NCI-H524 treated with DMSO at 0.1 percent for 48 hours (cell line): ENCODE data around the gene NOS1AP.

Experiments used
- DNase-seq: peaks from one replicate; lab custom pipeline; 2025; lab: John Stamatoyannopoulos, UW

Gene NOS1AP

DNA sequence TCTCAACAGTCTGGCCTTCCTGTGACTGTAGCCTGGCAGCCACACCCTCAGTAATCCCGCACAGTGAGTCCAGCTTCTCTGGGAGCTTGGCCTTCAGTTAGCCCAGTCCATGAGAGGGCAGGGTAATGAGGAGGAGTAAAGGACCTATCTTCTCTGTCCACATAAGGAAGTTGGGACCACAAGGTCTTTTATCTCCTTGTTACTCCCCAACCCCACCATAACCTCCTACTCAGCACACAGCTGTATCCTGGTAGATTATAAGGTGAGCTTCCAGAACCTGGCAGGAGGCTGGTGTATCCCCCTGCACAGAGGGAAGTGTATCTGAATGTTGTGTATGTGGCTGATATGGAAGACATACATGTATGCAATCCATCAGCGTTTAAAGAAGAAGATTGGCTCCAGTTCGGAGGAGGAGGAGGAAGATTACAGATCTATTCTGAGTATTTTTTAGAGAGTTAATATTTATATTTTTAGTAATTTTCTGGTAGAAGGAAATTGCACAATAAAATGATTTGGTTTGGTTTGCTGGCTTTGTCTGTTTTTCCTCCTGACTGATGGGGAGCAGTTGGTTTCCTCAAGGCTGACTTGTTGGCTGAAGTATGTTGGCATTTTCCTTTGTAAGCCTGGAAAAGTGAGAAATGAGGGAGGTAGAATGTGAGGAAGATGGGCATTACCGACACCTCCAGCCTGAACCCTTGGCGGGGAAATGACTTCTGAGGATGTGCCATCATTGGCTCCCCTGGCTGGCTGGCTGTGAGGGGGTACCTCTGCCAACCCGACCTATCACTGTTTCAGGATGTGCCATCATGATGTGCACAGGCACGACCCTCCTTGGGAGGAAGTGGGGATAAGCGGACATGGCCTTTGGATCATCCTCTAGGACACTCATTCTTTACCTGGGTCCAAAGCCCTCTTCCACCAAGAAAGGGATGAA lies 317.1 kb downstream of the NOS1AP start:
- DNase-seq, result no peak

- DNase-seq, result no peak
Observed at GRCh38 chr1:162387226-162388082, 318.0 kb downstream of the NOS1AP start.

DNA sequence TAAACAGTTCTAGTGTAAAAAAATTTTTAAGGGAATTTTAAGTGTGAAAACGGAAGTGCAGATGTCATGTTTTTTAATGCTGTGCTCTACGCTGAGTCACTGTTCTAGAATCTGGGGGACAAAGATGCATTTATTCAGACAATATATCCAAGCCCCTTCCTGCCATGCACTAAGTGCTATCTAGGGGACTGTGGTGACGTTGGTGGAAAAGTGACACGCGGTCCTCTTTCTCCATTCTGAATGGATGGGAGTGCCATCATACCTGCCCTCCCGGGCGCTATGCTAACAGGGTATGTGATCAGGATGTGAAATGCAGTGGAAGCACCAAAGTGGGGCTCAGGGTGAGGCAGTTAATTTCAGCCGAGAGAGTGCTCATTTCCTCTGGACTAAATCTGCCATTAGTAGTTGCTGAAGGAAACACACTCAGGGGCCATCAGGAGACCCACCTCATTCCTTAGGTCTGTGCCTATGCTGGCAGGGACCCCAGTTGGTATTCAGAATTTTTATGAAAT lies 318.6 kb downstream of the NOS1AP start:
- no peak for DNase-seq

GRCh38 chr1:162388615-162389014 lies 319.1 kb downstream of the NOS1AP start:
- no peak for DNase-seq

GRCh38 chr1:162389021-162389818 lies 319.7 kb downstream of the NOS1AP start:
- DNase-seq, result peak; percentile 22

GRCh38 chr1:162389971-162390370 lies 320.5 kb downstream of the NOS1AP start:
- no peak for DNase-seq

GRCh38 chr1:162390396-162391185 lies 321.1 kb downstream of the NOS1AP start:
- DNase-seq, result no peak

GRCh38 chr1:162391790-162392563 lies 322.5 kb downstream of the NOS1AP start:
- peak; percentile 66 for DNase-seq

GRCh38 chr1:162396201-162396906 lies 326.9 kb downstream of the NOS1AP start:
- DNase-seq, result no peak

DNA sequence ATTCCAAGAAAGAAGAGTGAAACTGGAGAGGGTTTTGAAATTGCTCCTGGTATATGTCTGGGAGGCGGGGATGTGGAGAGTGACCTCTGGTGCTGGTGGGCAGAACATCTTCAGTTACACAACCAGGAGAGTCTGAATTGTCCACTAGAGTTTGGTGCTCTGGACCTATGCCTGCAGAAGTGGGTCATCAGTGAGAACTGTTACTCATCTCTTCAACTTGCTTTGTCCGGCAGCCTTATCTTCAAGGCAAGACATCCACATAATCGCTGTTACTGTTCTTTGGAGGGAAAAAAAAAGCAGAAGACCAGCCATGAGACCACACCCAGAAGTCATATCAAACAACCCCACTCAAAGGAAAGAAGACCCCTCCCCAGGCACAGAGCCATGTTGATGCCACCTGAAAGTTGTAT lies 327.6 kb downstream of the NOS1AP start:
- no peak for DNase-seq

DNA sequence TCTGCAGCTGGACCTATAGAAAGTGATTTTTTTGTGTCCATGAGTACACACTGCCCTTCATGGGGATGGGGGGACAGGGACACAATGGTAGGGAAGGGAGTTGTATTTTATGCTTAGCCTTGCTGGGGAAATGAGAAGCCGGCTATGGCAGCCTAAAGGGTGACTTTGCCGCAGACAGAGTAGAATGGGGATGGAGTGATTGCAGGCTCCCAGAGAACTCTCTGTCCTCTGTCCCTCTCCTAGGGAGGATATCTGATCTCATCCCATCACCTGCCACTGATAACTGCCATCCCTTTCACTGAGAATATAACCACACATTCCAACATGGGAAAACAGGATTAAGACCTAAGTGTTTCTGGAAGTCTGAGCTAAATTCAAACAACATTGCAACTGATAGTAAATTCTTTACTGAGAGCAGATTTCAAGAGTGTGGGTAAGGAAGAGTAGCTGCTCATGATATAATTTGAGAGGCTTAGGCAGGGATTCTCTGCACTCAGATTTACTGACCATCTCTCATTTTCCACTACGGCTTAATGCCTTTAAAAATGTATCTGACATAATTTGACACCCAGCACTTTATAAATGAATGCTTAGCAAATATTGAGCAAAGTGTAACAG lies 328.6 kb downstream of the NOS1AP start:
- no peak for DNase-seq

DNA sequence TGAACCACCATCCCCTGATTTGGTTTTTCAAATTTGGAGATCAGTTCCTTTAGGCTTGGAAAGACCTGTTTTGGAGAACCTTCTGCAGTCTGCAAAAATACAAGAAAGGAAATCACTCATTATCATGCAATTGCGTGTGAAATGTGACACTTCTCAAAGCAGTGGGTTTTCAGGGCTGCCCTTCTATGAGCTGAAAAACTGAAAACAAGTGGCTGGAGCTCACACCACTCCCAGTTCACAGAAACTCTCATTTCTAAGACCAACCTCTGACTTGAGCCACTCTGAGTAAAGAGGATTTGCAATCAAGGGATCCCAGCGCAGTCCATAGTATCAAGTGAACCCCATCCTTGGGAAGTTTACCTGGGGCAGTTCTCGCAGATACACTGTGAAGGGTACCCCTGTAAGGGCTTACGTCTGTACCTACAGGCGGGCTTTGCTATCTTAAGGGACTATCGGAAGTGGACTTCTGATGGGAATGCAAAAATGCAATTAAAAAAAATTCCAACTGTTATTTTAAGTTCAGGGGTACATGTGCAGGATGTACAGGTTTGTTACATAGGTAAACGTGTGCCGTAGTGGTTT lies 329.6 kb downstream of the NOS1AP start:
- no peak for DNase-seq

GRCh38 chr1:162400790-162401355 lies 331.4 kb downstream of the NOS1AP start:
- no peak for DNase-seq

DNA sequence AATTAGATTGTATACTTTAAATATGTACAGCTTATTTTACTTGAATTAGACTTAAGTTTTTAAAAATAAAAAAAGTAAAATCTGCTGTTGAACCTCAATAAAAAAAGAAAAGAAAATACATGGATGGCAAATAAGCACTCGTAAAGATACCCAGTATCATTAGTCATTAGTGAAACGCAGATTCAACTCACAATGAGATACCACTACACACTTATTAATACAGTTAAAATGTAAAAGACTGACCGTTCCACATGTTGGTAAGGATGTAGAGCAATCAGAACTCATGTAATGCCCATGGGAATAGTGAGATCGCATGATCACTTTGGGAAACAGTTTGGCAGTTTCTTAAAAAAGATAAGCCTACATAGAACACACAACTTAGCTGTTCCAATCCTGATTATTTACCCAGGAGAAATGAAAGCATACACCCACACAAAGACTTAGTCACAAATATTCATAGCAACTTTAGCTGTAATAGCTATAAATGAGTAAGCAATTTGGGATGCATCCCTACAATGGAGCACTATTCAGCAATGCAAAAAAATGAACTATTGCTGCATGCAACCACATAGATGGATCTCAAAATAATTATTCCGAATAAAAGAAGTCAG lies 335.2 kb downstream of the NOS1AP start:
- no peak for DNase-seq

DNA sequence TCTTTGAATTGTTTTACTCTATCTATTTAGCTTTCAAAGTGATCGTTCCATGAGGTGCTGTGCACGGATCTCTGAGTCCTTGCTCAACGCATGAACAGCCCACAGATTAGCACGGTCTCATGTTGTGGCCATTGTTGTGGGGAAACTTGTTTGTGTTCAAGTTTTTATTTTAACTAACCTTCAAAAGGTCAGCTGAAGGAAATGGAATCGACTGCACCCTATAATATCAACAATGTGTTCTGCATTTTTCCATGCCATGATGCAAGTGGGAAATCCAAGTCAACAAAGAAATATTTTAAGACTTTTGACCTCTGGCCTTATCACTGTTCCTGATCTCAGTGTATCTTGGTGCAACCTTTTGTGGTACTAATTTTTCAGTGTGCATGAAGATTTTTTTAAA lies 336.3 kb downstream of the NOS1AP start:
- no peak for DNase-seq

GRCh38 chr1:162406811-162407210 lies 337.3 kb downstream of the NOS1AP start:
- DNase-seq, result no peak

DNA sequence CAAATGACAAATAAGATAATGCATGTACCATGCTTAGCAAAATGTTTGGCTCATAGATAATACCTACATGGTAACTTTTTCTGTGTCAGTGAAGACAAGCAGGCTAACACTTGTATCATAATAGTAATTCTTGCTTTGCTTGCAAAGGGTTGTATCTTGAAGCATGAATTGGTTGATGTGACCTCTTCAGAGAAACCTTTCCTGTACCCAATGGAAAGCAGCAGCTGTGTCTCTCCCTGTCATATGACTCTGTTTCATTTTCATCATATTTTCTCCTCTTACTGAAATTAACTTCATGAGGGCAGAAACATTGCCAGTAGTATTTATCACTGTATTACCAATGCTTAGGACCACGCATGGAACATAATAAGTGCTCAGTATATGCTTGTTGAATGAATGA lies 338.0 kb downstream of the NOS1AP start:
- DNase-seq, result no peak

DNA sequence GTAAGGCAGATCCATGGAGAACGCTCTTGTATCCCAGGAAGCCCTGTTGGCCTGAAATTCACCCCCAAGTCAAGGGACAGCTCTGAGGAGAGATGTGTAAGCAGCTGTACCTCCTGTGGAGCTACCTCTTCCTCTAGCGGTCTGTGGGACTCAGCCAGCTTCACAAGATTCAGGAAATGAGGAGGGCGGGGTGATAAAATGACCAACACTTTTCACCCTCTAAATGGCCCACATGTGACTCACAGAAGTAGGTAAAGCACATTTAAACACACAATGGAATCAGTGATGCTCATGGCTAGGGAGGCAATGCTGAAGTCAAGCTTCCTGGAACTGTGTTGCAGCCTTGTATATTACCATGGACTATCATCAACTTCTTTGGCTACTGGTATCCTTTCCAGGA lies 342.5 kb downstream of the NOS1AP start, which contains the start of gene SH2D1B:
SH2D1B (minus strand) TSS at position 135 of the 400 bp plus-strand sequence; CDS start at position 15, 120 bp downstream.
- DNase-seq, result no peak
